Fibroblast of the aortic adventitia (primary cell): ENCODE measurements around the gene PLD1. TPM values are rescaled to one million over a fixed set of nuclear protein-coding genes. Genes with fewer than 3 reads are reported as not detected.
"Not testable (repeated sequence)": the region's sequence is repeated elsewhere in the genome, so short reads cannot be mapped to it uniquely, and the experiment has no call there.

ENCODE experiments used
- DNase-seq: peaks from one replicate; pipeline ENCODE4 v3.0.0-alpha.2; 2010; ENCODE audit warnings: low read depth
- H3K4me3 ChIP-seq: 2 replicates; pipeline ENCODE4 v1.5.1; 2011; ENCODE audit warnings: low read depth, mild to moderate bottlenecking, control low read depth, low read length, moderate library complexity
- CTCF ChIP-seq: IDR thresholded peaks from 2 replicates; pipeline ENCODE4 v1.5.1; 2011; ENCODE audit warnings: mild to moderate bottlenecking, low read length, control low read depth, inconsistent platforms; ENCODE audit not compliant: insufficient read depth
- total RNA-seq: library from RNA; depleted of rRNA; stranded (reverse); fragments of >200 nt; gene quantifications from 2 replicates; pipeline ENCODE4 v1.2.3, GENCODE V29; 2012; ENCODE audit warnings: low replicate concordance

The PLD1 gene
- total RNA-seq, 1 donor, result 23.1 TPM

GRCh38 chr3:171749124-171749523, 61.2 kb downstream of the PLD1 start:
- H3K4me3 ChIP-seq, result no peak overlapping the region
- peak; percentile 56 for DNase-seq
- TF ChIP-seq CTCF, result no peak

- H3K4me3 ChIP-seq, result peak overlapping the region; percentile 10
- DNase-seq, result peak; percentile 97
- TF ChIP-seq CTCF, result no peak
Measured at GRCh38 chr3:171748064-171748924, 62.0 kb downstream of the PLD1 start.

DNA sequence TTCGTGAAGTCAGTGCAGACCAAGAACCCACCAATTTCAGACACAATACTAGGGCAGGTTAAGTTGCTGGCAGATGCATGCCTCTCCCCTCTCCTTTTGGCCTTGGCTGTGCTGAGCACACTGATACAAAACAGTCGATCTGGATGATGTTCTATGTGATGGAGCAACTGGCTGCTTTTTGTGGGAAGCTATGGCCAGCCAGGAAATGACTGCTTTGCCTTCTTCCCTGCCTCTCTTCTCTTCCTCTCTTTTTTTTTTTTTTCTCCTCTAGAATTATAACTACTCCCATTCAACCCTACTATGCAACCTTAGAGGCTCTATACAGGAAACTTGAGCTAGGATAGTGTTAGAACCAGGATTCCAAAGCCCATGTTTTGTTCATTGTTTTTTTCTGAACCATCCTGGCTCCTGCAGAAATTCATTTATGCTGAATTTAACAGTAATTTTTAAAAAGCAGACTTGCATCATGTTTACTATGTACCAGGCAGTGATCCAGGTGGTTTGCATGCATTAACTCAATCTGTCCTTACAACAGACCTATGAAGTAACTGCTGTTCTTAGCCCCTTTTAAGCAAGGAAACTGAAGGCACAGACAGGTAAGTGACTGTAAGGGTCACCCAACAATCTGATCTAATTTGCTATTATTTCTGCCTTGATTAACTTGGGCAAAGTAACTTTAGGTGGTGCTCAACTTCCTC, 62.9 kb downstream of the PLD1 start:
- TF ChIP-seq CTCF, result no peak
- peak; percentile 67 for DNase-seq
- H3K4me3 ChIP-seq, result no peak overlapping the region

- not testable (repeated sequence) for H3K4me3 ChIP-seq, DNase-seq
Measured at GRCh38 chr3:171746320-171747222, 63.7 kb downstream of the PLD1 start.

DNA sequence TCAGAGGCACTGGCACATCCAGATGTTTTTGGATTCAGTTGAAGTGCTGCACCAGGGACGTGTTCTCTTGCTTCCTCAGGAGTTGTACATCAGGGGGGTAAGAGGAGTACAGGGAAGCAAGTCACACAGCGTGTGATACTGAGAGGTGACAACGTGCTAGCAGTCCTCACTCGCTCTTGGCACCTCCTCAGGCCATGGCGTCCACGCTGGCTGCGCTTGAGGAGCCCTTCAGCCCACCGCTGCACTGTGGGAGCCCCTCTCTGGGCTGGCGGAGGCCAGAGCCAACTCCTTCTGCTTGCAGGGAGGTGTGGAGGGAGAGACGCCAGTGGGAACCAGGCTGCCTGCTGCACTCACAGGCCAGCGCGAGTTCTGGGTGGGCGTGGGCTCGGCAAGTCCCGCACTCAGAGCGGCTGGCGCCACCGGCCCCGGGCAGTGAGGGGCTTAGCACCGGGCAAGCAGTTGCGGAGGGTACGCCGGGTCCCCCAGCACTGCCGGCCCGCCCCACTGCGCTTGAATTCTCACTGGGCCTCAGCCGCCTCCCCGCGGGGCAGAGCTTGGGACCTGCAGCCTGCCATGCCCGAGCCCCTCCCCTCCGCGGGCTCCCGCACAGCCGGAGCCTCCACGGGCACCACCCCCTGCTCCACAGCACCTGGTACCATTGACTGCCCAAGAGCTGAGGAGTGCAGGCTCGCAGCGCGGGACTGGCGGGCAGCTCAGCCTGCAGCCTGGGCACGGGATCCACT, 64.5 kb downstream of the PLD1 start:
- TF ChIP-seq CTCF, result no peak
- DNase-seq, result no peak
- no peak overlapping the region for H3K4me3 ChIP-seq

DNA sequence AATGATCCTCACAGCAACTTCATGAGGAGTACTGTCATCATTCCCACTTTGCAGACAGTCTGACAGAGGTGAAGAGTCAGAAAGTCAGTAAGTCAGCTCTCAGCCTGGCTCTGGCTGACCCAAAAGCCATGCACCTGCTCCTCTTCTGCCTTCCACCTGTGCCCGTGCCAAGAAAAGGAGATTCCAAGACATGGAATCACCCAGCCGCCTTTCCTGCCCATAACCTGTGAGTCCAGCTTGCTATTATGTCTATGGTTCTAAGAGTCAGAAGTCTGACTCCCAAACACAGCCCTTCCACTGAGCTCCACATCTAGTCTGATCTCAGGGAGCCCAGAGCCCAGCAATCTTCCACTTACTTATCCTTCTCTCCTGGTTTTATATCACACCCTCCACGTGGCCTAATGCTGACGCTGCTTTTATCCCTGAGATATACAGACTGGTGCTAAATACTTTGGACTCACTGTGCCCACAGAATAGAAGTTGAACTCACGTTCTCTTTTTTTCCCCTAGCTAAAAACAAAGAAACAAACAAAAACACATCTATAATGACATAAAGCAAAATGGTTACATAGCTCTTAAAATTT, 66.0 kb downstream of the PLD1 start:
- DNase-seq, result no peak
- H3K4me3 ChIP-seq, result no peak overlapping the region
- TF ChIP-seq CTCF, result no peak
